SJSA1 (cell line): ENCODE data around the gene JMJD6. TPM values are rescaled to one million over a fixed set of nuclear protein-coding genes. Genes with fewer than 3 reads are reported as not detected.
"Not testable (repeated sequence)": the region's sequence is repeated elsewhere in the genome, so short reads cannot be mapped to it uniquely, and the experiment has no call there.

Experiments
- DNase-seq, 2 experiments: peaks; one replicate each; pipeline ENCODE4 v3.0.0-alpha.2; 2015 to 2020; ENCODE audit warnings: low spot score in 2 of 2, low read depth in 1 of 2
- H3K27ac ChIP-seq: fragments of 250-450 bp; sonication (Bioruptor Pico); 2 replicates; pipeline ENCODE4 v1.5.1; 2020; ENCODE audit warnings: mild to moderate bottlenecking, moderate library complexity
- H3K27me3 ChIP-seq: fragments of 250-450 bp; sonication (Bioruptor Pico); replicated peaks from 2 replicates; pipeline ENCODE4 v1.5.1; 2020; ENCODE audit warnings: mild to moderate bottlenecking, moderate library complexity
- H3K36me3 ChIP-seq: fragments of 250-450 bp; sonication (Bioruptor Pico); 2 replicates; pipeline ENCODE4 v1.5.1; 2020; ENCODE audit warnings: mild to moderate bottlenecking
- H3K4me1 ChIP-seq: fragments of 250-450 bp; sonication (Bioruptor Pico); replicated peaks from 2 replicates; pipeline ENCODE4 v1.6.1; 2021; ENCODE audit warnings: mild to moderate bottlenecking
- H3K4me3 ChIP-seq: fragments of 250-450 bp; sonication (Bioruptor Pico); 2 replicates; pipeline ENCODE4 v1.5.1; 2020; ENCODE audit warnings: mild to moderate bottlenecking
- H3K9me3 ChIP-seq: fragments of 250-450 bp; sonication (Bioruptor Pico); replicated peaks from 2 replicates; pipeline ENCODE4 v1.5.1; 2020; ENCODE audit warnings: mild to moderate bottlenecking
- total RNA-seq: library from RNA; depleted of rRNA; stranded (reverse); fragments of >200 nt; shearing (Covaris generic); gene quantifications from 2 replicates; pipeline ENCODE4 v1.2.3, GENCODE V29; 2014

The JMJD6 gene
- total RNA-seq, 1 experiment from 2014 or later: 48.4 TPM

DNA sequence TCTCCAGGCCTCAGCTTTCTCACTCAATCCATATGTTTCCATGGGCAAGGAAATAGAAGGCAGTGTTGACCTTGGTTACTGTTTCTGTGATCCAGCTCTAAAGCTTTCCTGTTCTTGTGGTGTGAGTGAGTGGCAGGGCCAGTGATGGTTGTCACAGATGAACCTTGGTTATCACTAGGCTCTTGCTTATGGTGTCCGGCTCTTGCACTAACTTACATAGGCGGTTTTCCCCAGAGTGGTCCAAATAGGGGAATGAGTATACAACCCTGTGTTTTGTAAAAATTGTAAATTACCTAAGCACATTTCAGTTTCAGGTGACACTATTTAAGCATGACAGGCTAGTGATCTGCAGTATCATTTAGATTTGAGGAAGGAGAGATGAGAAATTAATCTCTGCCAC is 18.3 kb upstream of the JMJD6 start:
- H3K27me3 ChIP-seq: no peaks in the 10 kb centered on the region
- 0 out of 2 replicates have a peak, but pooled peaks cover 3% of the 10 kb centered on the region for H3K9me3 ChIP-seq
- H3K36me3 ChIP-seq: peaks cover 39% of the 10 kb centered on the region
- H3K4me1 ChIP-seq: no peaks in the 10 kb centered on the region
- no peak overlapping the region for H3K4me3 ChIP-seq
- H3K27ac ChIP-seq: no peak overlapping the region
- DNase-seq: no peak

- no peak overlapping the region for H3K27ac ChIP-seq
- no peak overlapping the region for H3K4me3 ChIP-seq
- H3K4me1 ChIP-seq: peaks cover 7% of the 10 kb centered on the region; the same call in 1 of the 2 replicates
- DNase-seq: no peak
- H3K9me3 ChIP-seq: 0 out of 2 replicates have a peak, but pooled peaks cover 3% of the 10 kb centered on the region
- no peaks in the 10 kb centered on the region for H3K27me3 ChIP-seq
- H3K36me3 ChIP-seq: peaks cover 39% of the 10 kb centered on the region
These were observed 16.6 kb upstream of the JMJD6 start for GRCh38 chr17:76742958-76743357.

DNA sequence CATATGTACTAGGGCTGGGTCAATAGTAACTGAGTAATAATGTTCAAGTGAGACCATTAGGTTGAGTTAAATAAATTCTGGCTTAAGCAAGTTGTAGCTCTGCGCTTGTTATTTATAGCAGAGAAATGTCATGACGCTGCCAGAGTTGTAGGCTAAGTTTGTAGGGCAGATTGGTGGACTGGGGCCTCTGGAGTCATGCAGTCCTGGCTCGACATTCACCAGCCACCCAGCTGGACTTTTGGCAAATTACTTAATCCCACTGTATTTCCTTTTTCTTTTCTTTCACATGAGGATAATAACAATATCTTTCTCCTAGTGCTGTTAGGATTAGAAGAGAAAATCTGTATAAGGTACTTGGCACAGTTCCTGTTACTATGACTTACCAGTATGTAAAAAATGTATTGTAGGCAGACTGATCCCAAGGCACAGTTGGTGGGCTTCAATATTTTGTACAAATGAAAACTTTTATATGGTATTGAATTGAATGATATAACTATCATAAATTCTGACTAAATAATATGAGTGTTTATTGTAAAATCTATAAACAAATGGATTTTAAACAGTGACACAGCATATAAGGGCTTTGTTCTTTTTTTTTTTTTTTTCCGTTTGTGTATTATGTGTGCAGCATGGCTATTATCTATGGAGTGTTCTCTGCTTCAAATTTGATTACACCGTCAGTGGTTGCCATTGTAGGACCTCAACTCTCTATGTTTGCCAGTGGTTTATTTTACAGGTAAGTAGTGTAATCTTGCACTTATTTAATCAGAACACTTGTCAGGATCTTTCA is 14.1 kb upstream of the JMJD6 start:
- no peak for DNase-seq
- H3K27me3 ChIP-seq: no peaks in the 10 kb centered on the region
- H3K9me3 ChIP-seq: 0 out of 2 replicates have a peak, but pooled peaks cover 7% of the 10 kb centered on the region
- H3K4me1 ChIP-seq: peaks cover 7% of the 10 kb centered on the region; the same call in 1 of the 2 replicates
- H3K36me3 ChIP-seq: peaks cover 41% of the 10 kb centered on the region
- no peak overlapping the region for H3K4me3 ChIP-seq
- H3K27ac ChIP-seq: no peak overlapping the region

DNA sequence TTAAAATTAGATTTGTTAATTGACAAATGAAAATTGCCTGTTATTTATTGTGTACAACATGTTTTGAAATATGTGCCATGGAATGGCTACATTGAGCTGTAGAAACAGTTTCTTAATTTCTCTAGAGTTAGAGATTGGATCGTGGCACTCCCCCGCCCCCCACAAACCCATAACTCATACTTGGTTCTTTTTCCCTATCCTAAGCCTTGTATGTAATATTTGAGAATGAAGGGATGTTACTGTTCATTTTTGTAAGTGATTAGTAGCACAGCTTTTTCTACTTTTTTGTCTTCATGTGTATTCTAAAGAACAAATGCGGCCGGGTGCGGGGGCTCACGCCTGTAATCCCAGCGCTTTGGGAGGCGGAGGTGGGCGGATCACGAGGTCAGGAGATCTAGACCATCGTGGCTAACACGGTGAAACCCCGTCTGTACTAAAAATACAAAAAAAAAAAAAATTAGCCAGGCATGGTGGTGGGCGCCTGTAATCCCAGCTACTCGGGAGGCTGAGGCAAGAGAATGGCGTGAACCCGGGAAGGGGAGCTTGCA is 13.2 kb upstream of the JMJD6 start:
- H3K27ac ChIP-seq: not testable (repeated sequence)

GRCh38 chr17:76738468-76738850 is 12.1 kb upstream of the JMJD6 start:
- Histone ChIP-seq H3K4me3 (peak overlapping the region; percentile 83), H3K27ac (peak overlapping the region; percentile 97), H3K4me1 (peaks cover 24% of the 10 kb centered on the region), H3K36me3 (peaks cover 41% of the 10 kb centered on the region), H3K9me3 (0 out of 2 replicates have a peak, but pooled peaks cover 3% of the 10 kb centered on the region), H3K27me3 (no peaks in the 10 kb centered on the region)
- DNase-seq: peak in 1 of 2 experiments; percentile 36

More for the DNA sequence above, 13.2 kb upstream of the JMJD6 start:
- not testable (repeated sequence) for H3K4me3 ChIP-seq, DNase-seq, H3K9me3 ChIP-seq, H3K27me3 ChIP-seq
- peaks cover 41% of the 10 kb centered on the region for H3K36me3 ChIP-seq
- peaks cover 13% of the 10 kb centered on the region for H3K4me1 ChIP-seq

- Histone ChIP-seq H3K9me3 (0 out of 2 replicates have a peak, but pooled peaks cover 3% of the 10 kb centered on the region), H3K36me3 (peaks cover 46% of the 10 kb centered on the region), H3K4me3 (peak within 1 kb of the TSS; percentile 83), H3K27ac (peak within 1 kb of the TSS; percentile 97), H3K27me3 (no peaks in the 10 kb centered on the region), H3K4me1 (peaks cover 26% of the 10 kb centered on the region)
- DNase-seq: peak; percentile 97 to 100
These were observed 11.5 kb upstream of the JMJD6 start, which contains the start of gene MFSD11 for GRCh38 chr17:76737676-76738467. TSS of gene MFSD11 (plus strand) at chr17:76738119. CDS start at chr17:76738353, 234 bp downstream.

DNA sequence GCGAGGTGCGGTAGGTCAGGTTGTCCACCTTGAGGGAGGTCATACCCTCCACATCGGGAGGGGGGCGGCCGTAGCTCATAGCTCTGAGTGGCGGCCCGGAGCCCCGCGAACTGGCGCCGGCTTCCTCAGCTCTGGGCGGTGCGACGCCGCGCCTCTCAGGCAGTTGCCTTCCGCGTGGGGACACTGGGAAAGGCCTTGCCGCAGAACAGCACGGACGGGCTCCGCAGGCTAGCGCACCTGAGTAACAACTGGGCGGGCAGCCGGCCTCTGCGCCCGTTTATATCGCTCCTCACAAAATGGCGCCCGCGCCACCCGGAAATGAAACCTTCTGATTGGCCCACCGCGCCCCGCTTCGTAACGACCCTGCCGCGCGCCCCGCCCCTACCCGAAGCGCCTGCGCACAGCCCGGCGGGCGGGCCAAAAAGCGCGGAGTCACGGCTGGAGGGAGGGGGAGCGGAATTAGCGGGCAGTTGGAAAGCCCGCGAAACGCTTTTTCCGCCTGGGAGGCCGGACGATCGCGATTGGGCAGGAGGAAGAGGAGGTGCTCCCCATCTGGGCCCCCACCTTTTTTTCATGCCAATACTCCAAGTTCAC is 10.8 kb upstream of the JMJD6 start, which contains the start of gene SRSF2:
Gene SRSF2, minus strand, starts transcription at position 250 of the 594 bp plus-strand sequence. Its CDS starts 171 bp downstream, at position 79.
- Histone ChIP-seq H3K27me3 (no peaks in the 10 kb centered on the region), H3K4me1 (peaks cover 26% of the 10 kb centered on the region), H3K36me3 (peaks cover 53% of the 10 kb centered on the region), H3K27ac (peak within 1 kb of the TSS; percentile 97), H3K9me3 (0 out of 2 replicates have a peak, but pooled peaks cover 3% of the 10 kb centered on the region), H3K4me3 (peak within 1 kb of the TSS; percentile 83)
- peak; percentile 100 for DNase-seq

DNA sequence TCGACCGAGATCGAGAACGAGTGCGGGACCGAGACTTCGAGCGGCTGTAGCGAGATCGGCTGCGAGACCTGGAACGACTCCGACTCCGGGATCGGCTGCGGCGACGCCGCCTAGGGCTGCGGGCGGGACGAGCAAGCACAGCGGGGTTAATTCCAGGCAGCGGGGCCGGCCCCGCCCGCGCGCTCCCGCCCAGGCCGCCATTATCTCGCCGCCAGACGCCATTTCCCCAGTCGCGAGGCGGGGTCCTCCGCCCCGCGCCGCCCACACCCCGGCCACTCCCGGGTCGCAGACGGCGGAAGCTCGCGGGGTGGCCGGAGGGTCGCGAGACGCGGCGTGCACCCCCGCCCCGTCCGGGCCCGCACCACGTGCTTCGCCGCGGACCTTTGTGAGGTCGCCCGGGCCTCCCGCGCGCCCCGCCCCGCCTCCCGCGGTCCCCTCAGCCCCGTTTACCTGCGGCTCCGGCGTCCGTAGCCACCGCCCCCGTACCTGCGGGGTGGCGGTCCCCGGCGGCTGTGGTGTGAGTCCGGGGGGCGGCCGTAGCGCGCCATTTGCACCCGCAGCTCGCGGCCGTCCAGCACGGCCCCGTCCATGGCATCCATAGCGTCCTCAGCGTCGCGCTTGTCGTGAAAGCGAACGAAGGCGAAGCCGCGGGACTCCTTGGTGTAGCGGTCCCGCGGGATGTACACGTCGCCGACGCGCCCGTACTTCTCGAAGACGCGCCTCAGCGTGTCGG is 10.1 kb upstream of the JMJD6 start:
- Histone ChIP-seq H3K36me3 (peaks cover 56% of the 10 kb centered on the region), H3K27me3 (no peaks in the 10 kb centered on the region), H3K4me1 (peaks cover 26% of the 10 kb centered on the region), H3K27ac (peak overlapping the region; percentile 76), H3K4me3 (peak overlapping the region; percentile 83), H3K9me3 (0 out of 2 replicates have a peak, but pooled peaks cover 3% of the 10 kb centered on the region)
- DNase-seq: peak; percentile 66 to 75

GRCh38 chr17:76735586-76736348 is 9.4 kb upstream of the JMJD6 start:
- H3K27ac ChIP-seq: peak overlapping the region; percentile 76
- peak overlapping the region; percentile 83 for H3K4me3 ChIP-seq
- peaks cover 62% of the 10 kb centered on the region for H3K36me3 ChIP-seq
- H3K4me1 ChIP-seq: peaks cover 26% of the 10 kb centered on the region
- DNase-seq: peak in 1 of 2 experiments; percentile 64
- no peaks in the 10 kb centered on the region for H3K27me3 ChIP-seq
- H3K9me3 ChIP-seq: 0 out of 2 replicates have a peak, but pooled peaks cover 3% of the 10 kb centered on the region

- peak in 1 of 2 experiments; percentile 52 for DNase-seq
- H3K27me3 ChIP-seq: no peaks in the 10 kb centered on the region
- H3K9me3 ChIP-seq: 0 out of 2 replicates have a peak, but pooled peaks cover 3% of the 10 kb centered on the region
- H3K4me3 ChIP-seq: peak overlapping the region; percentile 83
- peaks cover 26% of the 10 kb centered on the region for H3K4me1 ChIP-seq
- peaks cover 69% of the 10 kb centered on the region for H3K36me3 ChIP-seq
- peak overlapping the region; percentile 7; the same call in 1 of the 2 replicates for H3K27ac ChIP-seq
These were observed 8.6 kb upstream of the JMJD6 start for GRCh38 chr17:76735006-76735405.

GRCh38 chr17:76734080-76734840 is 7.9 kb upstream of the JMJD6 start:
- DNase-seq: peak in 1 of 2 experiments; percentile 39

More at GRCh38 chr17:76734080-76734840, 7.9 kb upstream of the JMJD6 start:
- Histone ChIP-seq H3K36me3 (peaks cover 75% of the 10 kb centered on the region), H3K4me3 (peak overlapping the region; percentile 83), H3K4me1 (peaks cover 26% of the 10 kb centered on the region), H3K27ac (peak overlapping the region; percentile 7), H3K27me3 (no peaks in the 10 kb centered on the region), H3K9me3 (0 out of 2 replicates have a peak, but pooled peaks cover 3% of the 10 kb centered on the region)
